ENCODE data around the gene CENPA. TPM values are rescaled to one million over a fixed set of nuclear protein-coding genes. Genes with fewer than 3 reads are reported as not detected.
"Not testable (repeated sequence)": the region's sequence is repeated elsewhere in the genome, so short reads cannot be mapped to it uniquely, and the experiment has no call there.

Gene CENPA
- total and polyA plus RNA-seq, 2 of the 13 experiments (the other 11 are each of a cell fraction or from before 2014, with no cell fraction given) = 28.5 to 38.5 TPM

DNA sequence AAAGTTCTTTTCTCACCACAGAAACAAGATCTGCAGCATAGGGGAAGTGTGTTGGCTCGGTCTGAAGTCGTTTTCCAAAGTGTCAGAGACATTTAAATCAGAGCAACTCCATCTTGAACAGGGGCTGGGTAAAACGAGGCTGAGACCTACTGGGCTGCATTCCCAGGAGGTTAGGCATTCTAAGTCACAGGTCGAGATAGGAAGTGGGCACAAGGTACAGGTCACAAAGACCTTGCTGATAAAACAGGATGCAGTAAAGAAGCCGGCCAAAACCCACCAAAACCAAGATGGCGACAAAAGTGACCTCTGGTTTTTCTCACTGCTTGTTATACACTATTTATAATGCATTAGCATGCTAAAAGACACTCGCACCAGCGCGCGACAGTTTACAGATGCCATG, 24.9 kb upstream of the CENPA start:
- H3K36me3 ChIP-seq (replicated peaks in 1 of 2; ENCODE audit: control insufficient read depth in 1 of 2, insufficient read depth in 2 of 2, low read length in 2 of 2); in situ Hi-C loops (cut with HindIII; ENCODE audit: extremely low pct_ligation_motif_present, low pct_unique_long_range_greater_than_20kb); DNase-seq (ENCODE audit: low spot score); H3K4me2 ChIP-seq (ENCODE audit: low read depth, low read length); BruUV-seq (replicated peaks); H2AFZ ChIP-seq (ENCODE audit: low read length); H3K4me3 ChIP-seq (replicated peaks in 1 of 3; ENCODE audit: insufficient read depth in 1 of 3, low read depth in 2 of 3, low read length in 3 of 3); H3K9ac ChIP-seq (ENCODE audit: insufficient read depth, low read depth, low read length); CTCF ChIA-PET (ENCODE audit: low intra/inter-chr PET ratio, low total read pairs); ATAC-seq; H3K9me3 ChIP-seq (ENCODE audit: low read length); H3K27ac ChIP-seq (ENCODE audit: extremely low read length, insufficient read depth, low read length); H4K20me1 ChIP-seq (ENCODE audit: insufficient read depth, low read length); POLR2A ChIA-PET; intact Hi-C loops (cut with micrococcal nuclease; ENCODE audit: unreplicated experiment); H3K27me3 ChIP-seq (ENCODE audit: control insufficient read depth in 1 of 2, insufficient read depth in 2 of 2, low read length in 2 of 2); FAIRE-seq: not testable (repeated sequence)
- Histone ChIP-seq H3K4me1 (ENCODE audit: insufficient read depth, low read length) (peaks cover 59% of the 10 kb centered on the region), H3K79me2 (ENCODE audit: insufficient read depth, low read length) (peaks cover 17% of the 10 kb centered on the region)
- WGBS (ENCODE audit: low lambda C conversion rate) = 77% methylated on average over 10 of the region's 10 CpGs

DNA sequence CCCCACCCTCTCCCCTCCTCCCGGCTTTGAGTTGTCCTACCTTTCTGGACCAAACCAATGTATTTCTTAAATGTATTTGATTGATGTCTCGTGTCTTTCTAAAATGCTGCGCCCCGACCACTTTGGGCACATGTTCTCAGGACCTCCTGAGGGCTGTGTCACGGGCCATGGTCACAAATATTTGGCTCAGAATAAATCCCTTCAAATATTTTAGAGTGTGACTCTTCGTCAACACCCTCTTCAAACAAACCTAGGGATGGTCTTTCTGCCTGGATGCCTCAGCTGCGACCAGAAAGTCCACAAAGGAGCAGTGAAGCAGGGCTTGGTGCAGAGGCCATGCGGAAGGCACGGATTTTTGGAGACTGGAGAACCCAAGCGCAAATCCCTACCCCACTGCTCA, 22.8 kb upstream of the CENPA start:
- ATAC-seq (no peak), DNase-seq (ENCODE audit: low spot score) (no peak), FAIRE-seq (no peak)
- in situ Hi-C loops (cut with HindIII; ENCODE audit: extremely low pct_ligation_motif_present, low pct_unique_long_range_greater_than_20kb) (no loop called here), intact Hi-C loops (cut with micrococcal nuclease; ENCODE audit: unreplicated experiment) (no loop called here)
- TF ChIP-seq EP300 (IDR thresholded peaks at IDR 0.05; ENCODE audit: low read depth in 2 of 2, low read length in 2 of 2) (no peak), EP300 (CRISPR knock-in tag; IDR thresholded peaks at IDR 0.05; ENCODE audit: borderline replicate concordance) (no peak), NR2C2 (CRISPR knock-in tag; IDR thresholded peaks at IDR 0.05; ENCODE audit: borderline replicate concordance) (no peak), FOXA3 (CRISPR knock-in tag; IDR thresholded peaks at IDR 0.05) (peak; percentile 31; the same call in 1 of the 2 replicates)
- H3K79me2 ChIP-seq (ENCODE audit: insufficient read depth, low read length) = peaks cover 22% of the 10 kb centered on the region
- no peak overlapping the region for H2AFZ ChIP-seq (ENCODE audit: low read length)
- CTCF ChIA-PET (ENCODE audit: low intra/inter-chr PET ratio, low total read pairs) = no interaction called here
- WGBS (ENCODE audit: low lambda C conversion rate) = 68% methylated on average over 10 of the region's 10 CpGs
- H3K27ac ChIP-seq (ENCODE audit: extremely low read length, insufficient read depth, low read length) = no peak overlapping the region
- H3K4me1 ChIP-seq (ENCODE audit: insufficient read depth, low read length) = peaks cover 44% of the 10 kb centered on the region
- POLR2A ChIA-PET = interaction anchor here (1.4 kb wide), 1 partner anchor 9 kb away, joined by 7 read pairs; no protein-coding TSS in a partner anchor
- H3K9ac ChIP-seq (ENCODE audit: insufficient read depth, low read depth, low read length) = no peak overlapping the region
- BruUV-seq (replicated peaks) = TSS peak; percentile 88
- H4K20me1 ChIP-seq (ENCODE audit: insufficient read depth, low read length) = no peaks in the 10 kb centered on the region
- peak overlapping the region in 1 of 3 experiments; percentile 91; a peak in 1 of 6 replicates for H3K4me3 ChIP-seq (replicated peaks in 1 of 3; ENCODE audit: insufficient read depth in 1 of 3, low read depth in 2 of 3, low read length in 3 of 3)
- H3K27me3 ChIP-seq (ENCODE audit: control insufficient read depth in 1 of 2, insufficient read depth in 2 of 2, low read length in 2 of 2) = no peaks in the 10 kb centered on the region; a peak in 1 of 5 replicates
- H3K9me3 ChIP-seq (ENCODE audit: low read length) = no peaks in the 10 kb centered on the region
- peak overlapping the region; percentile 94 for H3K4me2 ChIP-seq (ENCODE audit: low read depth, low read length)
- H3K36me3 ChIP-seq (replicated peaks in 1 of 2; ENCODE audit: control insufficient read depth in 1 of 2, insufficient read depth in 2 of 2, low read length in 2 of 2) = no peaks in the 10 kb centered on the region

Data from HepG2 (cell line).